Smooth muscle cell (in vitro differentiated cells): ENCODE results near the gene RAPGEF4. TPM values are rescaled to one million over a fixed set of nuclear protein-coding genes. Genes with fewer than 3 reads are reported as not detected.

ENCODE experiments used
- DNase-seq: peaks from one replicate; lab custom pipeline; 2025; ENCODE audit not compliant: unreplicated experiment; lab: John Stamatoyannopoulos, UW
- H2AFZ ChIP-seq: fragments of 200-600 bp; sonication (generic); 2 replicates; pipeline ENCODE4 v1.6.0; 2016; ENCODE audit warnings: antibody characterized with exemption, low read depth, mild to moderate bottlenecking
- H3F3A ChIP-seq: fragments of 200-600 bp; sonication (generic); 2 replicates; pipeline ENCODE4 v1.6.0; 2017; ENCODE audit warnings: antibody characterized with exemption, low read depth
- H3K27ac ChIP-seq: fragments of 200-600 bp; sonication (generic); 2 replicates; pipeline ENCODE4 v1.5.1; 2016; ENCODE audit warnings: low read depth, mild to moderate bottlenecking
- H3K27me3 ChIP-seq: fragments of 200-600 bp; sonication (generic); 2 replicates; pipeline ENCODE4 v1.6.1; 2016; ENCODE audit warnings: low read depth, mild to moderate bottlenecking
- H3K36me3 ChIP-seq: fragments of 200-600 bp; sonication (generic); 2 replicates; pipeline ENCODE4 v1.5.1; 2016; ENCODE audit warnings: low read depth
- H3K4me1 ChIP-seq: fragments of 200-600 bp; sonication (generic); 2 replicates; pipeline ENCODE4 v1.5.1; 2016; ENCODE audit warnings: low read depth
- H3K4me2 ChIP-seq: fragments of 200-600 bp; sonication (generic); 2 replicates; pipeline ENCODE4 v1.6.0; 2016; ENCODE audit warnings: mild to moderate bottlenecking
- H3K4me3 ChIP-seq: fragments of 200-600 bp; sonication (generic); 2 replicates; pipeline ENCODE4 v1.5.1; 2016; ENCODE audit warnings: mild to moderate bottlenecking
- H3K79me2 ChIP-seq: fragments of 200-600 bp; sonication (generic); 2 replicates; pipeline ENCODE4 v1.6.0; 2016; ENCODE audit warnings: low read depth, mild to moderate bottlenecking
- H3K9ac ChIP-seq: fragments of 200-600 bp; sonication (generic); 2 replicates; pipeline ENCODE4 v1.6.0; 2016; ENCODE audit warnings: low read depth
- H3K9me3 ChIP-seq: fragments of 200-600 bp; sonication (generic); replicated peaks from 2 replicates; pipeline ENCODE4 v1.5.1; 2016; ENCODE audit warnings: low read depth
- H4K20me1 ChIP-seq: fragments of 200-600 bp; sonication (generic); 2 replicates; pipeline ENCODE4 v1.6.0; 2016; ENCODE audit warnings: low read depth
- WGBS: methylation state at CpG from one replicate; pipeline ENCODE4 v1.1.7; 2016; ENCODE audit warnings: low lambda C conversion rate; 5-methylcytosine and 5-hydroxymethylcytosine counted together
- polyA plus RNA-seq: library from polyadenylated mRNA; unstranded; fragments of >200 nt; fragmentation: Nextera tagmentation; extraction: Ambion mirVana; gene quantifications from 2 replicates; pipeline ENCODE4 v1.2.1, GENCODE V29; 2016
- total RNA-seq: library from RNA; depleted of rRNA; stranded (reverse); fragments of >200 nt; gene quantifications from 2 replicates; pipeline ENCODE4 v1.2.3, GENCODE V29; 2014
- TF ChIP-seq, protein P1 (sequence below): fragments of 200-600 bp; sonication (generic); IDR thresholded peaks from 2 replicates; pipeline ENCODE4 v1.5.1; 2017; ENCODE audit warnings: borderline replicate concordance, mild to moderate bottlenecking, antibody characterized with exemption; ENCODE audit not compliant: insufficient read depth, poor library complexity, severe bottlenecking

RAPGEF4 gene
- total and polyA plus RNA-seq, 2 experiments from 2014 or later: 0.35 to 2.7 TPM

- no peak for DNase-seq
- Histone ChIP-seq H3K4me1 (no peaks in the 10 kb centered on the region), H3K27ac (no peak overlapping the region), H3K27me3 (no peaks in the 10 kb centered on the region), H4K20me1 (no peaks in the 10 kb centered on the region), H3K4me3 (no peak overlapping the region), H2AFZ (peak overlapping the region; percentile 15), H3K9ac (no peak overlapping the region), H3K36me3 (no peaks in the 10 kb centered on the region), H3K9me3 (no peaks in the 10 kb centered on the region), H3F3A (no peaks in the 10 kb centered on the region), H3K79me2 (no peaks in the 10 kb centered on the region), H3K4me2 (no peak overlapping the region)
- TF ChIP-seq, protein P1, sequence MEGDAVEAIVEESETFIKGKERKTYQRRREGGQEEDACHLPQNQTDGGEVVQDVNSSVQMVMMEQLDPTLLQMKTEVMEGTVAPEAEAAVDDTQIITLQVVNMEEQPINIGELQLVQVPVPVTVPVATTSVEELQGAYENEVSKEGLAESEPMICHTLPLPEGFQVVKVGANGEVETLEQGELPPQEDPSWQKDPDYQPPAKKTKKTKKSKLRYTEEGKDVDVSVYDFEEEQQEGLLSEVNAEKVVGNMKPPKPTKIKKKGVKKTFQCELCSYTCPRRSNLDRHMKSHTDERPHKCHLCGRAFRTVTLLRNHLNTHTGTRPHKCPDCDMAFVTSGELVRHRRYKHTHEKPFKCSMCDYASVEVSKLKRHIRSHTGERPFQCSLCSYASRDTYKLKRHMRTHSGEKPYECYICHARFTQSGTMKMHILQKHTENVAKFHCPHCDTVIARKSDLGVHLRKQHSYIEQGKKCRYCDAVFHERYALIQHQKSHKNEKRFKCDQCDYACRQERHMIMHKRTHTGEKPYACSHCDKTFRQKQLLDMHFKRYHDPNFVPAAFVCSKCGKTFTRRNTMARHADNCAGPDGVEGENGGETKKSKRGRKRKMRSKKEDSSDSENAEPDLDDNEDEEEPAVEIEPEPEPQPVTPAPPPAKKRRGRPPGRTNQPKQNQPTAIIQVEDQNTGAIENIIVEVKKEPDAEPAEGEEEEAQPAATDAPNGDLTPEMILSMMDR: no peak
These were observed 38.7 kb downstream of the RAPGEF4 start for GRCh38 chr2:172774302-172774701.

DNA sequence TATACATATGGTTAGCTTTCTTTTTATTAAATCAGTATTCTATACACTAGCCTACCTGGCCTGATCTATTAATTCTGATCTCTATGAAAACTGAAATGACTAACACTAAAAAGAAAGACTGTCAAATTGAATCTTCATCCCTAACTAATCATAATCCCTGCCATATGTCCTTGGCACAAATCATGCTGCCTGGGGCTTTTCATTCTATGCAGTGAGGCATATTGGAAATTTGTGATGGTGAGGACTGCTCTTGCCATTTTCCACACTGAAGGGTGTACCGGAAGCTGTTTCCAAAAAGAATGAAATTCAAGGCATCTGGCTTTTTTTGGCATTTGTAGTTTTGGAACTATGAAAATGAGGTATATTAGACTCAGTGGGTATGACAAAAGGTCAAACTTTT is 39.7 kb downstream of the RAPGEF4 start:
- Histone ChIP-seq H3K4me1 (no peaks in the 10 kb centered on the region), H4K20me1 (no peaks in the 10 kb centered on the region), H3K27me3 (no peaks in the 10 kb centered on the region), H3K9me3 (no peaks in the 10 kb centered on the region), H2AFZ (no peak overlapping the region), H3K4me2 (no peak overlapping the region), H3K4me3 (no peak overlapping the region), H3K9ac (no peak overlapping the region), H3F3A (no peaks in the 10 kb centered on the region), H3K79me2 (no peaks in the 10 kb centered on the region), H3K27ac (no peak overlapping the region), H3K36me3 (no peaks in the 10 kb centered on the region)
- TF ChIP-seq, protein P1: no peak
- WGBS: 97% methylated on average over 1 of the region's 1 CpG
- DNase-seq: no peak

- WGBS: 72% methylated on average over 3 of the region's 3 CpGs
- Histone ChIP-seq H3K4me3 (no peak overlapping the region), H3K4me2 (no peak overlapping the region), H3K27me3 (no peaks in the 10 kb centered on the region), H4K20me1 (no peaks in the 10 kb centered on the region), H2AFZ (no peak overlapping the region), H3K27ac (no peak overlapping the region), H3F3A (peaks cover 6% of the 10 kb centered on the region), H3K36me3 (no peaks in the 10 kb centered on the region), H3K4me1 (peaks cover under 1% of the 10 kb centered on the region), H3K9me3 (no peaks in the 10 kb centered on the region), H3K79me2 (no peaks in the 10 kb centered on the region), H3K9ac (no peak overlapping the region)
- DNase-seq: no peak
- TF ChIP-seq, protein P1: no peak
These were observed 41.8 kb downstream of the RAPGEF4 start for GRCh38 chr2:172777431-172777830.

DNA sequence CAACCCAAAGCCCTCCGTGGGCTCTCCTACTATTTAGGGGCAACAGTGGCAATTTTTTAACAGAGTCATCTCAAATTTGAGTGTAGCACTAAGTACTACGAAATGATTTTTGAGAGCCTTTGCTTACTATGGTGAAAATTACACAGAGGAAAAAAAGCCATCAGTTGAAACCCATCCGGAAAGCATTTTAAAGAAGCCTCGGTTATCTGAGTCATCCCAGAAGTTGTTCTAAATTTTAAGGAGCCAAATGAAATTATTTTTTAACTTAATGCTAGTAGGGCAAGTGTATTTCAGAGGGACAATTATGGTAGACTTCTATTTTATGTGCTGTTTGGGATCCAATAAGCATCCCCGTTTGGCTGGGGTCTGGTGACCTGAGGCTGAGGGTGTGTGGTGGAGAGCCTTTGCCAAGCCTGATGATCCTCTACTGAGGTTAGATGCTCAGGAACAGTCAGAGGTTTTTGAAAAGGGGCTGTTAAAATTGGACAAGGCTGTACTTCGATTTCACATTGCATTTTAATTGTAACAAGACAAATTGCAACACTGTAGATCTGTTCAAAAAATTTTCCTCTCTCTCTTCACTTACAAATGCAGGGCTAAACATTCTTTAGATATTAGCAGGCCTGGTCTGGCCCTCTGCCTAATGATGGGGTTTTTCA is 47.0 kb downstream of the RAPGEF4 start:
- no peaks in the 10 kb centered on the region for H3K79me2 ChIP-seq
- WGBS: 54% methylated on average over 6 of the region's 6 CpGs
- no peaks in the 10 kb centered on the region for H3K9me3 ChIP-seq
- peak overlapping the region; percentile 68 for H3K4me2 ChIP-seq
- TF ChIP-seq, protein P1: no peak
- H3K36me3 ChIP-seq: no peaks in the 10 kb centered on the region
- H2AFZ ChIP-seq: no peak overlapping the region
- no peak overlapping the region for H3K4me3 ChIP-seq
- DNase-seq: no peak
- peak overlapping the region; percentile 14 for H3K9ac ChIP-seq
- no peaks in the 10 kb centered on the region for H4K20me1 ChIP-seq
- peaks cover 9% of the 10 kb centered on the region for H3F3A ChIP-seq
- peaks cover 6% of the 10 kb centered on the region for H3K4me1 ChIP-seq
- H3K27ac ChIP-seq: peak overlapping the region; percentile 68
- H3K27me3 ChIP-seq: no peaks in the 10 kb centered on the region
